Neural progenitor cell (in vitro differentiated cells): ENCODE data around the gene DOLPP1.

Experiments
- CTCF ChIP-seq: fragments of 200-600 bp; sonication (generic); IDR thresholded peaks from 2 replicates; pipeline ENCODE4 v1.5.1; 2017; ENCODE audit warnings: antibody characterized with exemption, mild to moderate bottlenecking
- EZH2 ChIP-seq: fragments of 200-600 bp; sonication (generic); IDR thresholded peaks from 2 replicates; pipeline ENCODE4 v1.6.1; 2017; ENCODE audit warnings: antibody characterized with exemption, mild to moderate bottlenecking, moderate library complexity
- EZH2phosphoT487 ChIP-seq: fragments of 200-600 bp; sonication (generic); IDR thresholded peaks from 2 replicates; pipeline ENCODE4 v1.6.1; 2017; ENCODE audit warnings: antibody characterized with exemption

GRCh38 chr9:129075996-129076639 lies 4.8 kb upstream of the DOLPP1 start:
- TF ChIP-seq EZH2phosphoT487 (no peak), CTCF (no peak), EZH2 (no peak)
